H1 (cell line): Measurements from ENCODE around the gene KIAA0319L. TPM values are rescaled to one million over a fixed set of nuclear protein-coding genes. Genes with fewer than 3 reads are reported as not detected.

Experiments used
- KDM5A ChIP-seq: fragments of 200-600 bp; IDR thresholded peaks from 2 replicates; pipeline ENCODE4 v1.7.1; 2012; ENCODE audit warnings: mild to moderate bottlenecking, low read length, inconsistent platforms, mixed read lengths
- RAD21 ChIP-seq, 2 experiments: IDR thresholded peaks in 1 of 2; conservative IDR thresholded peaks in 1 of 2; 2 replicates each; pipeline ENCODE4 v1.6.1; 2011; ENCODE audit warnings: low read depth in 2 of 2, low read length in 2 of 2, improper control_type of control experiment in 1 of 2, inconsistent platforms in 1 of 2, mild to moderate bottlenecking in 1 of 2, moderate library complexity in 1 of 2
- TEAD4 ChIP-seq: IDR thresholded peaks from 2 replicates; pipeline ENCODE4 v1.6.1; 2012; ENCODE audit warnings: low read depth, low read length, inconsistent platforms, mixed read lengths
- polyA plus RNA-seq, 7 experiments: library from polyadenylated mRNA; depleted of rRNA in 3 of 7; stranded (reverse) in 5 of 7; unstranded in 2 of 7; fragments of >200 nt in 5 of 7; fragments of 200-250 nt in 2 of 7; gene quantifications; 1 replicate in 5 of 7; 2 replicates in 1 of 7; 4 replicates in 1 of 7; pipeline versions ENCODE4 v1.2.1 to v1.2.3, GENCODE V29; 2011 to 2013; ENCODE audit warnings: missing spikeins in 2 of 7, mixed read lengths in 2 of 7
- total RNA-seq: library from RNA; stranded (reverse); fragmentation: NEBNext Ultra II Directional; extraction: Animal tissue kit (Norgen Biotek cat#: 25700); gene quantifications from 2 replicates; pipeline ENCODE4 v1.2.1, GENCODE V29; 2021

Gene KIAA0319L
- total and polyA plus RNA-seq, 2 of the 8 experiments (the other 6 are each of a cell fraction or from before 2014, with no cell fraction given) = 40.1 to 55.7 TPM

GRCh38 chr1:35451125-35451528 lies 106.1 kb downstream of the KIAA0319L start (continued):
- TF ChIP-seq KDM5A (no peak), TEAD4 (0 out of 2 replicates have a peak, but pooled peaks have one; percentile 31), RAD21 (IDR thresholded peaks at IDR 0.05 in 1 of 2, conservative IDR thresholded peaks at IDR 0.05 in 1 of 2; ENCODE audit: low read depth in 2 of 2, low read length in 2 of 2) (peak; percentile 83 to 87)
